Gastrocnemius medialis (tissue), 4 donors: ENCODE measurements around the gene STUB1. TPM values are rescaled to one million over a fixed set of nuclear protein-coding genes. Genes with fewer than 3 reads are reported as not detected.

Experiments used
- ATAC-seq, 2 donors: fragments of 150-250 bp; one replicate each; pipeline ENCODE4 v1.9.1; 2016
- DNase-seq, 2 donors: peaks; one replicate each; pipeline ENCODE4 v3.0.0-alpha.2; 2019
- H3K27ac ChIP-seq, 4 donors: fragments of 200-600 bp; sonication (generic); 1 replicate in 1 of 4; 2 replicates in 3 of 4; pipeline ENCODE4 v1.5.1; 2016 to 2018; ENCODE audit warnings: mild to moderate bottlenecking in 2 of 4, moderate library complexity in 1 of 4
- H3K27me3 ChIP-seq, 3 donors: fragments of 200-600 bp; sonication (generic) in 2 of 3; 1 replicate in 1 of 3; 2 replicates in 2 of 3; pipeline versions ENCODE4 v1.5.1 to v1.6.0; 2016 to 2019; ENCODE audit warnings: mild to moderate bottlenecking in 1 of 3, moderate library complexity in 1 of 3
- H3K36me3 ChIP-seq, 2 donors: fragments of 200-600 bp; sonication (generic) in 1 of 2; one replicate each; pipeline ENCODE4 v1.5.1; 2017 to 2018
- H3K4me1 ChIP-seq, 2 donors: fragments of 200-600 bp; sonication (generic) in 1 of 2; one replicate each; pipeline ENCODE4 v1.5.1; 2016 to 2017; ENCODE audit warnings: mild to moderate bottlenecking in 2 of 2
- H3K4me3 ChIP-seq, 4 donors: fragments of 200-600 bp; sonication (generic) in 3 of 4; 1 replicate in 1 of 4; 2 replicates in 3 of 4; pipeline ENCODE4 v1.5.1; 2016 to 2019; ENCODE audit warnings: mild to moderate bottlenecking in 2 of 4
- H3K9me3 ChIP-seq, 3 donors: fragments of 200-600 bp; sonication (generic) in 2 of 3; 1 replicate in 1 of 3; 2 replicates in 2 of 3; pipeline ENCODE4 v1.5.1; 2016 to 2019
- CTCF ChIP-seq, 5 experiments: fragments of 450-650 bp in 3 of 5; fragments of 200-600 bp in 2 of 5; sonication (generic) in 2 of 5; IDR thresholded peaks in 4 of 5; conservative IDR thresholded peaks in 1 of 5; 1 replicate in 4 of 5; 2 replicates in 1 of 5; pipeline ENCODE4 v1.5.1; 2016 to 2019; ENCODE audit warnings: antibody characterized with exemption in 5 of 5, mild to moderate bottlenecking in 3 of 5, moderate library complexity in 3 of 5
- POLR2A ChIP-seq, 2 donors: fragments of 450-650 bp; IDR thresholded peaks; one replicate each; pipeline ENCODE4 v1.6.1; 2017; ENCODE audit warnings: antibody characterized with exemption in 2 of 2, mild to moderate bottlenecking in 2 of 2, moderate library complexity in 2 of 2
- in situ Hi-C, 4 donors: fragments of 200-750 bp; cut with MboI; loops; one replicate each; pipeline versions ENCODE4 v1.15.0 to v1.8.0; 2017; ENCODE audit warnings: low sequenced_read_pairs in 4 of 4
- intact Hi-C: fragments of 100-400 bp; cut with DNase I; formaldehyde crosslinking; loops from one replicate; pipeline ENCODE4 v1.15.1; 2023; ENCODE audit warnings: low total_unique reads
- total RNA-seq, 4 donors: library from RNA; depleted of rRNA; stranded (reverse); fragments of >200 nt; gene quantifications; one replicate each; pipeline versions ENCODE4 v1.1.0 to v1.2.3, GENCODE V29; 2016

Gene STUB1
- total RNA-seq, 4 donors from 2014 or later = 144 to 229 (median 204) TPM

- H3K9me3 ChIP-seq = no peaks in the 10 kb centered on the region
- no peaks in the 10 kb centered on the region for H3K36me3 ChIP-seq
- H3K27me3 ChIP-seq = peaks cover 46 to 55% (median 46%) of the 10 kb centered on the region in 3 donors
- DNase-seq = no peak
- TF ChIP-seq POLR2A (IDR thresholded peaks at IDR 0.05) = no peak
- no peak for TF ChIP-seq CTCF (IDR thresholded peaks at IDR 0.05 in 4 of 5, conservative IDR thresholded peaks at IDR 0.05 in 1 of 5)
- ATAC-seq = no peak
- no peak overlapping the region for H3K4me3 ChIP-seq
- in situ Hi-C loops (no loop called here), intact Hi-C loops (no loop called here)
- H3K4me1 ChIP-seq = peaks cover 13 to 23% of the 10 kb centered on the region in 2 donors
- no peak overlapping the region for H3K27ac ChIP-seq
These were observed 12.3 kb downstream of the STUB1 start for GRCh38 chr16:692356-693108.

GRCh38 chr16:693364-693763 lies 13.2 kb downstream of the STUB1 start:
- no peak for DNase-seq
- in situ Hi-C loops (no loop called here), intact Hi-C loops (no loop called here)
- TF ChIP-seq POLR2A (IDR thresholded peaks at IDR 0.05) (no peak), CTCF (IDR thresholded peaks at IDR 0.05 in 4 of 5, conservative IDR thresholded peaks at IDR 0.05 in 1 of 5) (no peak)
- Histone ChIP-seq H3K36me3 (no peaks in the 10 kb centered on the region), H3K9me3 (no peaks in the 10 kb centered on the region), H3K27me3 (peaks cover 46 to 57% (median 49%) of the 10 kb centered on the region in 3 donors), H3K4me3 (no peak overlapping the region), H3K27ac (no peak overlapping the region), H3K4me1 (peaks cover 13 to 19% of the 10 kb centered on the region in 2 donors)
- ATAC-seq = no peak

GRCh38 chr16:693766-694165 lies 13.6 kb downstream of the STUB1 start:
- Histone ChIP-seq H3K27me3 (peaks cover 46 to 58% (median 51%) of the 10 kb centered on the region in 3 donors), H3K4me3 (no peak overlapping the region), H3K36me3 (no peaks in the 10 kb centered on the region), H3K9me3 (no peaks in the 10 kb centered on the region), H3K27ac (no peak overlapping the region), H3K4me1 (peaks cover 9 to 15% of the 10 kb centered on the region in 2 donors)
- DNase-seq = no peak
- intact Hi-C loops = no loop called here
- ATAC-seq = no peak
- TF ChIP-seq CTCF (IDR thresholded peaks at IDR 0.05 in 4 of 5, conservative IDR thresholded peaks at IDR 0.05 in 1 of 5) = no peak
- TF ChIP-seq POLR2A (IDR thresholded peaks at IDR 0.05) = no peak
- in situ Hi-C loops = no loop called here

GRCh38 chr16:694187-694862 lies 14.1 kb downstream of the STUB1 start:
- Histone ChIP-seq H3K27me3 (peaks cover 51 to 63% (median 57%) of the 10 kb centered on the region in 3 donors), H3K36me3 (no peaks in the 10 kb centered on the region), H3K27ac (no peak overlapping the region), H3K4me1 (peaks cover 4 to 10% of the 10 kb centered on the region in 2 donors), H3K4me3 (no peak overlapping the region), H3K9me3 (no peaks in the 10 kb centered on the region)
- intact Hi-C loops (no loop called here), in situ Hi-C loops (no loop called here)
- DNase-seq (no peak), ATAC-seq (no peak)
- no peak for TF ChIP-seq POLR2A (IDR thresholded peaks at IDR 0.05)
- TF ChIP-seq CTCF (IDR thresholded peaks at IDR 0.05 in 4 of 5, conservative IDR thresholded peaks at IDR 0.05 in 1 of 5) = no peak
